GM23338 (cell line): ENCODE results near the gene SNX14.

Experiments
- CREB1 ChIP-seq: fragments of 250-450 bp; sonication (Bioruptor Pico); IDR thresholded peaks from 2 replicates; pipeline ENCODE4 v1.5.0; 2020; ENCODE audit warnings: low read depth, mild to moderate bottlenecking, moderate library complexity
- CTCF ChIP-seq, 2 experiments: fragments of 200-600 bp in 1 of 2; sonication (generic) in 1 of 2; conservative IDR thresholded peaks; 2 replicates each; pipeline versions ENCODE4 v1.5.1 to v1.6.1; 2016 to 2017; ENCODE audit warnings: antibody characterized with exemption in 2 of 2, low read depth in 2 of 2, mild to moderate bottlenecking in 2 of 2, moderate library complexity in 1 of 2
- ETS1 ChIP-seq: IDR thresholded peaks from 2 replicates; pipeline ENCODE4 v1.6.1; 2016; ENCODE audit warnings: antibody characterized with exemption
- EZH2 ChIP-seq: fragments of 200-600 bp; sonication (generic); IDR thresholded peaks from one replicate; pipeline ENCODE4 v1.8.0; 2017; ENCODE audit warnings: antibody characterized with exemption, mild to moderate bottlenecking, low read depth; ENCODE audit not compliant: unreplicated experiment
- EZH2phosphoT487 ChIP-seq: fragments of 200-600 bp; sonication (generic); IDR thresholded peaks from one replicate; pipeline ENCODE4 v1.8.1; 2018; ENCODE audit warnings: antibody characterized with exemption; ENCODE audit not compliant: unreplicated experiment
- JUNB ChIP-seq: IDR thresholded peaks from one replicate; pipeline ENCODE4 v1.6.1; 2016; ENCODE audit warnings: antibody characterized with exemption; ENCODE audit not compliant: unreplicated experiment
- NANOG ChIP-seq: IDR thresholded peaks from 2 replicates; pipeline ENCODE4 v1.6.1; 2016; ENCODE audit warnings: antibody characterized with exemption, borderline replicate concordance
- POLR2AphosphoS5 ChIP-seq: IDR thresholded peaks from 2 replicates; pipeline ENCODE4 v1.6.1; 2016; ENCODE audit warnings: antibody characterized with exemption, low read depth
- REST ChIP-seq: IDR thresholded peaks from one replicate; pipeline ENCODE4 v1.6.1; 2018; ENCODE audit warnings: antibody characterized with exemption; ENCODE audit not compliant: unreplicated experiment
- STAT1 ChIP-seq: IDR thresholded peaks from one replicate; pipeline ENCODE4 v1.6.1; 2016; ENCODE audit warnings: antibody characterized with exemption; ENCODE audit not compliant: unreplicated experiment
- ZNF114 ChIP-seq: fragments of 250-450 bp; sonication (Bioruptor Pico); IDR thresholded peaks from 2 replicates; pipeline ENCODE4 v1.5.0; 2020; ENCODE audit warnings: mild to moderate bottlenecking, moderate library complexity
- ZNF462 ChIP-seq: fragments of 250-450 bp; sonication (Bioruptor Pico); IDR thresholded peaks from 2 replicates; pipeline ENCODE4 v1.5.0; 2020; ENCODE audit warnings: mild to moderate bottlenecking, moderate library complexity

GRCh38 chr6:85602100-85602499 is 8.4 kb upstream of the SNX14 start:
- TF ChIP-seq CTCF (conservative IDR thresholded peaks at IDR 0.05; ENCODE audit: low read depth in 2 of 2), result no peak
- TF ChIP-seq EZH2, result no peak
- TF ChIP-seq POLR2AphosphoS5, result no peak
- no peak for TF ChIP-seq REST
- TF ChIP-seq EZH2phosphoT487, result no peak
- no peak for TF ChIP-seq ZNF114
- TF ChIP-seq CREB1, result no peak
- TF ChIP-seq ZNF462 (CRISPR knock-in tag), result no peak
- TF ChIP-seq ETS1, result no peak
- no peak for TF ChIP-seq STAT1
- no peak for TF ChIP-seq JUNB
- no peak for TF ChIP-seq NANOG
